GM18520 (cell line): ENCODE results near the gene NCAPD2.
"Not testable (repeated sequence)": the region's sequence is repeated elsewhere in the genome, so short reads cannot be mapped to it uniquely, and the experiment has no call there.

Experiments
- ATAC-seq: cut with Tn5 transposase; IDR thresholded peaks from one replicate; pipeline ENCODE4 v1.9.1; 2021; ENCODE audit not compliant: unreplicated experiment

NCAPD2 gene

DNA sequence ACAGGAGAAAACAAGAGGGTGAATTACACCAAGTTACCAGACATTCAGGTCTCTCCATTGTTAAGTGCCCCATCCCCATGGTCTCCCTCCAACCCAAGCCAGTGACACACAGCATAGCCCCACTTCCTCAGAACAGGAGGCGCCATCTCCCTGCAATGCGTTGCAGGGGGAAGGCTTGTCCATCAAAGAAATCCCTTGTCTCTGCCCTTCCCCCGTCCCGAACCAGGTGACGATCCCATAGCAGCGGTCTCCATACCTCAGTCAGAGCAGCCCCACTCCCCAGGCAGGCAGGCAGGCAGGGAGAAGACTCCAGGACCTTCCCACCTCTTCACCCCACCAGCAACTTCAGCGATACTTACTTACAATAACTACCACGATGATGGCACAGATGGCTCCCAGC lies 29.4 kb upstream of the NCAPD2 start:
- no peak for ATAC-seq

DNA sequence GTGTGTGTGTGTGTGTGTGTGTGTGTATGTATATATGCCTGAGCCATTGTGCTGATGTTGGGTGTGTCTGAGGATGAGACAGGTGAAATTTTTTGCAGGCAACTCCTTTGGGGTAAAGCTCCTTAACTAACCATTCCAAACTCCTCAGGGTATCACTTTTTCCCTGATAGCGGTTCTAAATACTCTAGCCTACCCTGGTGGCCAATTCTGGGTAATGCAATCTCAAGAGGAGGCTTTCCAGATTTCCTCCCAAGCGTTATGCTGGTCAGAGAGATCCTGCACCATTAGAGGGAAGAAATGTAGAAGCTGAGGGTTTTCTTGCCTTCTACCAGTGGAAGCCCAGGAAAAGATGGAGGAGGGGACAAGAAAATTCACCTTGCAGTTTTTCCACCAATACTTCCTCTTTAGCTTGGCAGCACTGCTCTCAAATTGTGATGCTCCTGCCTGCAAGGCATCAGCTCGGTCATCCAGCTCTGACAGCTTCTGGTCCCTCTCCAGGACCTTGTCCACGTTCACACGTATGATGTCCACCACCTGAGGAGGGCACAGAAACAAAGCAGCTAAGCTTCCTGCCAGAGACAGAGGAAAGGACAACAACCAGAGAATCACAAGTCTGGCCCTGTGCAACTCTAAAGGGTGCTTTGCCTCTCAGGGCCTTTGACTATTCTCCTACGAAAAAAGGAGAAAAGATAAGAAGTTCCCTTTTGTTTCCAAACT lies 28.3 kb upstream of the NCAPD2 start:
- ATAC-seq = no peak

DNA sequence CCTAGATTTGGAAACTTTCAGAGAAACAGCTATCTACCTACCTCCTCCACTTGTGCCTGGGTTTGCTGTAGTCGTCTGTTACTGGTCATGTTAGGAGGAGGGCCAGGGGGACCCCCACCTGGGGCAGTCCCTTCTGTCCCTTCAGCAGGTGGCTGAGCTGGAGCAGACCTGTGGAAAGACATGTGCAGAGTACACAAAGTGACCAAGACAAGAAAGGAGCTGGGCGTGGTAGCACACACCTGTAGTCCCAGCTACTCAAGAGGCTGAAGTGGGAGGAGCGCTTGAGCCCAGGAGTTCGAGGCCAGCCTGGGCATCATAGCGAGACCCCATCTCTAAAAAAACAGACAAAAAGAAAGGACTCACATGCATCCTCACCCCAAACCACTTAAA lies 27.7 kb upstream of the NCAPD2 start:
- ATAC-seq = no peak

DNA sequence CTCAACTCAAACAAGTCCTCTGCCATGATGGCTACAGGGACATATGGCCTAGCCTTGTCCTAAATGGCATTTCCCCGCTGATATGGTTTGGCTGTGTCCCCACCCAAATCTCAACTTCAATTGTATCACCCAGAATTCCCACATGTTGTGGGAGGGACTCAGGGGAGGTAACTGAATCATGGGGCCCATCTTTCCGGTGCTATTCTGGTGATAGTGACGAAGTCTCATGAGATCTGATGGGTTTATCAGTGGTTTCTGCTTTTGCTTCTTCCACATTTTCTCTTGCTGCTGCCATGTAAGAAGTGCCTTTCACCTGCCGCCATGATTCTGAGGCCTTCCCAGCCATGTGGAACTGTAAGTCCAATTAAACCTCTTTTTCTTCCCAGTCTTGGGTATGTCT lies 27.2 kb upstream of the NCAPD2 start:
- not testable (repeated sequence) for ATAC-seq

DNA sequence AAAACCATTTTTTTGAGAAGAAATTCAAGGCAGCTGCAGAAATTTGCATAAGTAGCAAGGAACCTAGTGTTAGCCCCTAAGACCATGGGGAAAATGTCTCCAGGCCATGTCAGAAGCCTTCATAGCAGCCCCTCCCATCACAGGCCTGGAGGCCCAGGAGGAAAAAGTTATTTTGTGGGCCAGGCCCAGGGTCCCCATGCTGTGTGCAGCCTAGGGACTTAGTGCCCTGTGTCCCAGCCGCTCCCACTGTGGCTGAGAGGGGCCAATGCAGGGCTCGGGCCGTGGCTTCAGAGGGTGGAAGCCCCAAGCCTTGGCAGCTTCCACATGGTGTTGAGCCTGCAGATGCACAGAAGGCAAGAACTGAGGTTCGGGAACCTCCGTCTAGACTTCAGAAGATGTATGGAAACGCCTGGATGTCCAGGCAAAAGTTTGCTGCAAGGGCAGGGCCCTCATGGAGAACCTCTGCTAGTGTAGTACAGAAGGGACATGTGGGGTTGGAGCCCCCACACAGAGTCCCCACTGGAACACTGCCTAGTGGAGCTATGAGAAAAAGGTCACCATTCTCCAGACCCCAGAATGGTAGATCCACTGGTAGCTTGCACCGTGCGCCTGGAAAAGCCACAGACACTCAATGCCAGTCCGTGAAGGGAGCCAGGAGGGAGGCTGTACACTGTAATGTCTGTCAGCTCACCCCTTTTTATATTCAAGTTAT lies 26.2 kb upstream of the NCAPD2 start:
- not testable (repeated sequence) for ATAC-seq

DNA sequence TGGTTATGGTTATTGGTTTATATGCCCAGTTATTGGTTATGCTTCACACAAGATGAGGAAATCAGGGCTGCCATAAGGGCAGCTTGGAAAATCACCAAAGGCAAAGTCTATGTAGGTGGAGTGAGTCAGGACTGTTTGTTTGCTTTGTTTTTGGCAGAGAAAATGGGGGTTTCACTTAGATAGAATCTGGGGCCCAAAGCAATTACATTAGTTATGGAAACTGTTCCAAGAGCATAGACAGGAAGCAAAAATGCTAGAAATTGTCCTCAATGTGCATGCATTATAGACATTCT lies 25.7 kb upstream of the NCAPD2 start:
- ATAC-seq = no peak

DNA sequence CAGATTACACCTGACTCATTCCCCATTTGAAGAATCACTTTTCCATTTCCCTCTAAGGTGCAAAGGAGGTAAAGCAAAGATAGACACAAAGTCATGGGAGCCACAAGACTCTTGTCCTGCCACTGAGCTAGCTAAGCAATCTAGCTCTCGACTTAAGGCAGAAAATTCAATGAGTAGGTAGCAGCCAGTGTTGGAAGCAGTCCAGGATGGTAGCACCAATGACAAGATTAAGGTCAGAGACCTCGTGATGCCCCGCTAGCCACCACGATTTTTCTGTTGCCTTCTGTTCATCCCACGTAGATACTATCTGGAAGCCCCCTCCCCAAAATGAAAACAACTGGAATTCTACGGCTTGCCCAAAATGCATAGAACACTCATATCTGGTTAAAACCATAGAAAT lies 24.8 kb upstream of the NCAPD2 start:
- no peak for ATAC-seq

DNA sequence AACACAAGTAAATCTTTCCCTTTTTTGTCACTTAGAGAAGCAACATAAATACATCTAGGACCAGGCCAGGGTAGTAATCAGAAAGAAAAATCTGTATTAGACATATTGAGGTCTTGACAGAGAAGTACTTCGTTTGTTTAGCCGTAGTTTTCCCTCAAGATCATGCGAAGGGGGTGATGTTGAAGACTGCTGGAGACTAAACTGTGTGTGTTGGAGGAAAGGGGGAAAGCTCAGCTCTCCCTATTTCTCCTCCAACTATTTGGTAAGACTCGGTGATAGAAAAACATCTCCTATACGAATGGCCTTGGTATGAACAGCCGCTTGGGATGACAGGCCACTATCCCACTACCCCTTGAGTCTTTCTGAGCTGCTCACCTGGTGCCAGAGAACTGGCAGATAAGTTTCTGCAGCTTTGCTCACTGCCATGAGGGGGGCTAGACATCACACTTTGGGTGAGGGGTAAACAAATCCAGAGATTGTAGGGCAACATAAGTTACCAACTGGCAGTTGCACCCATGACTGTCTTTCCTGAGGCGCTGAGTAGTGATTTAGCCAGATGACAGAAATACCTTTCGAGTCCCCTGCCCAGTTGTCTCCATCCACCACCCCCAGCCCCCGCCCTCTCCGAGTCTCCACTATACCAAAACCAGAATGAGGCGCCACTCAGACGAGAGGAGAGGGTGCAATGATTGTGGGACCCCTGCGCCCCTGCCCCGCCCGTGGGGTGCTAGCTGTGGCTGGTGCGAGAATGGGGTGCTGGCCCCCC lies 24.1 kb upstream of the NCAPD2 start:
- ATAC-seq = no peak

DNA sequence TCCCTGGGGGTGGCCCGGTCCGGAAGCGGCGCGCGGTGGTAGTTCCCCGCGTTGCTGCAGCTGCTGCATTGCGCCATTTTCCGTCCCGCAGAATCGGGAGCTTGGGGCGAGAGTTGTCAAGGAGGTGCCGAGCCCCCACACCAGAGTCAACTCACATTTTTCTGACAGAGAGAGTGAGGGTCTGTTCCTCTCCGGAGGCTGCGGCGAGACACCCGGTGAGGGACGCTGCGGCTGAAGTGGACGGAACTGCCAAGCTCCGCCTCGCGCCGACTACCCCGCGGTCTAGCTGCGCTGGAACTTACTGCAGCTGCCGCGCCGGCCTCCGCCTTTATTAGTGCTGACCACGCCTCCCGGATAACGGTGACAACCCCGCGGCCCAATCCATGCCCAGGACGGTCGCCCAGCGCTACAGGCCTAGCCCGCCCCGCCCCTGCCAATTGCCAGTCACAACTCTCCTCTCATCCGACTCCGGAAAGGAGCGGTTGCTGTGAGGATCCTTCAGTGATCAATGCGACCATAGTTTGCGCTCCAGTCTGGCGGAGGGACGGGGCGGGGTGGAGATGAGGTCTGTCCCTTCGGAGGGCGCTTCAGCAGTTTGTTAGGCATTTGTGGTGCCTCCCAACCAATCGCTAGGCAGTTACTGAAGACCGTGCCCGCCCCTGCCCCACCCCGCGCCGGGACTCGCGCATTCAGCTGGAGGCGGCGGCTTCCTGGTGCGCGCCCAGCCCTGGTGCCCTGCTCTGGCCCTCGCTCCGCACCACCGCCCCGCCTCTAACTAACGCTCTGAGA lies 23.3 kb upstream of the NCAPD2 start, which contains the start of gene VAMP1:
Gene VAMP1, minus strand, starts transcription at position 303 of the 789 bp plus-strand sequence. Its CDS starts 146 bp downstream, at position 157.
- ATAC-seq = peak; percentile 71

DNA sequence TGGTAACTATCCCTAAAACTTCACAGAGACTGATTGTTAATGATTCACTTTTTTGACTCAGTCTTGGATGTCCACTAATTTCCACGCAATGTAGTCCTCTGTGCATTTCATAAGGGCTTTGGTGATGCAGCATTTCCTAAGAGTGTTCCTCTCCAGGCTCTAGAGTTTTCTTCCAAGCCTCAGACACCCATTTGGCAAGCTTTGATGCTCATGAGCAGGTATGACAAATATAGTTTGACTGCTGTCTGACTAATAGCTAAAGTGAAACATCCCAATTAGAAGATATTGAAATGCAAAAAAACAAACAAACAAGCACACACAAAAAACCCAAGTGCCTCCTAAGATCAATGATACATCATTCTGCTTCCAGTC lies 21.9 kb upstream of the NCAPD2 start:
- ATAC-seq = no peak

DNA sequence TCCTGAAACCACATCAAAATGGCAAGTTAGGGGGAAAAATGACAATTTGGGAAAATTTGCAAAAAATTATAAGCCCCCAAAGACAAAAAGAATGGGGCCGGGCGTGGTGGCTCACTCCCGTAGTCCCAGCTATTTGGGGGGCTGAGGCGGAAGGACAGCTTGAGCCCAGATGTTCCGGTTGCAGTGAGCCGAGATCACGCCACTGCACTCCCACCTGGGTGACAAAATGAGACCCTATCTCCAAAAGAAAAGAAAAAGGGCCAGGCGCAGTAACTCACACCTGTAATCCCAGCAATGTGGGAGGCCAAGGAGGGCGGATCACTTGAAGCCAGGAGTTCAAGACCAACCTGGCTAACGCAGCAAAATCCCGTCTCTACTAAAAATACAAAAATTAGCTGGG lies 21.4 kb upstream of the NCAPD2 start:
- no peak for ATAC-seq

DNA sequence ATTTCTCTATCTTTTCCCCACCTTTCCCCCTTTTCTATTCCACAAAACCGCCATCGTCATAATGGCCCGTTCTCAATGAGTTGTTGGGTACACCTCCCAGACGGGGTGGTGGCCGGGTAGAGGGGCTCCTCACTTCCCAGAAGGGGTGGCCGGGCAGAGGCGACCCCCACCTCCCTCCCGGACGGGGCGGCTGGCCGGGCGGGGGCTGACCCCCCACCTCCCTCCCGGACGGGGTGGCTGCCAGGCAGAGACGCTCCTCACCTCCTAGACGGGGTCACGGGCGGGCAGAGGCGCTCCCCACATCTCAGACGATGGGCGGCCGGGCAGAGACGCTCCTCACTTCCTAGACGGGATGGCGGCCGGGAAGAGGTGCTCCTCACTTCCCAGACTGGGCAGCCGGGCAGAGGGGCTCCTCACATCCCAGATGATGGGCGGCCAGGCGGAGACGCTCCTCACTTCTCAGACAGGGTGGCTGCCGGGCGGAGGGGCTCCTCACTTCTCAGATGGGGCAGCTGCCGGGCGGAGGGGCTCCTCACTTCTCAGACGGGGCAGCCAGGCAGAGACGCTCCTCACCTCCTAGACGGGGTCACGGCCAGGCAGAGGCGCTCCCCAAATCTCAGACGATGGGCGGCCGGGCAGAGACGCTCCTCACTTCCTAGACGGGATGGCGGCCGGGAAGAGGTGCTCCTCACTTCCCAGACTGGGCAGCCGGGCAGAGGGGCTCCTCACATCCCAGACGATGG lies 18.5 kb upstream of the NCAPD2 start:
- ATAC-seq = not testable (repeated sequence)

DNA sequence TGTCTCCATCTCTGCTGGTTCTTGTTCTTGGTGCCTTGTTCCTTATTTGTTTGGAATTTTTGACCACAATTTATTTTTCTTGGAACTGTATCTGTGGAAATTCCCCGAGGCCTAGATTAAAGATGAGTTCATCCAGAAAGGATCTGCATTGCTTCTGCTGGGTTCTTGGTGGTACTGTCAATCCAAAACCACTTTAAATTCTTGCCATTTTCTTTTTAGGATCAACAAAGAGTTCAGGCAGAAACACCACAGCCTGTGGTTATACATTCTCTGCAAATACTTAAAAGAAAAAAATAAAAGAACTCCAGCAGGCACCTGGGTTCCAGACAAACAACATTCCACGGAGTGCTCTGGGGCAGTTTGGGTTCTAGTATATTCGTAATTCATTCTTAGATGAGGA lies 17.4 kb upstream of the NCAPD2 start:
- no peak for ATAC-seq

DNA sequence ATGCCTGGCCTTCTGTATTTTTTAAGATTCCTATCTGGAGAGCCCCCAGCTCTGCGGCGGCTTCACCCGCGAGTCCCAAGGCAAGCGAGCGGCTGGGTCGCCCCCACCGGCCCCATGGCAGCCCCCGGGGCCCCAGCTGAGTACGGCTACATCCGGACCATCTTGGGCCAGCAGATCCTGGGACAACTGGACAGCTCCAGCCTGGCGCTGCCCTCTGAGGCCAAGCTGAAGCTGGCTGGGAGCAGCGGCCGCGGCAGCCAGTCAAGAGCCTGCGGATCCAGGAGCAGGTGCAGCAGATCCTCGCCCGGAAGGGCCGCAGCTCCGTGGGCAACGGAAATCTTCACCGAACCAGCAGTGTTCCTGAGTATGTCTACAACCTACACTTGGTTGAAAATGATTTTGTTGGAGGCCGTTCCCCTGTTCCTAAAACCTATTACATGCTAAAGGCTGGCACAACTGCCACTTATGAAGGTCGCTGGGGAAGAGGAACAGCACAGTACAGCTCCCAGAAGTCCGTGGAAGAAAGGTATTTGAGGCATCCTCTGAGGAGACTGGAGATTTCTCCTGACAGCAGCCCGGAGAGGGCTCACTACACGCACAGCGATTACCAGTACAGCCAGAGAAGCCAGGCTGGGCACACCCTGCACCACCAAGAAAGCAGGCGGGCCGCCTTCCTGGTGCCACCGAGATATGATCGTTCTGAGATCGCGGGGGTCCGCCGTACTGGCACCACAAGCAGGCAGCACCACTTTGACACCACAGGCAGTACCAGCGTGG lies 16.1 kb upstream of the NCAPD2 start:
- not testable (repeated sequence) for ATAC-seq

DNA sequence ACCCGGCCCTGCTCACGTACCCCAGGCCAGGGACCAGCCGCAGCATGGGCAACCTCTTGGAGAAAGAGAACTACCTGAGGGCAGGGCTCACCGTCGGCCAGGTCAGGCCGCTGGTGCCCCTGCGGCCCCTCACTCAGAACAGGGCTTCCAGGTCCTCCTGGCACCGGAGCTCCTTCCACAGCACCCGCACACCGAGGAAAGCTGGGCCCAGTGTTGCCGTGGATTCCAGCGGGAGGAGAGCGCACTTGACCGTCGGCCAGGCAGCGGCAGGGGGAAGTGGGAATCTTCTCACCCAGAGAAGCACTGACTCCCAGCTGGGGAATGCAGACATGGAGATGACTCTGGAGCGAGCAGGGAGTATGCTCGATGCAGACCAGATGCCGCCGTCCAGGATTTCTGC lies 15.5 kb upstream of the NCAPD2 start:
- no peak for ATAC-seq

DNA sequence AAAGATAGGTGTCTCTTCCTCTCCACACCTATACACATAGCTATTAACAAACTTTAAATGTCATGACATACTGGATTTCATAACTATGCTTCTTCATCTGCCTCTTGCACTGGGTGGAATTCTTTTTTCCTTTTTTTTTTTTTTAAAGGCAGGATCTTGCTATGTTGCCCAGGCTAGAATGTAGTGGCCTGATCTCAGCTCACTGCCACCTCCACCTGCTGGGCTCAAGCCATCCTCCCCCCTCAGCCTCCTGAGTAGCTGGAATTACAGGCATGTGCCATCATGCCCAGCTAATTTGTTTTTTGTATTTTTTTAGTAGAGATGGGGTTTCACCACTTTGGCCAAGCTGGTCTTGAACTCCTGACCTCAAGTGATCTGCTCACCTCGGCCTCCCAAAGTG lies 5.7 kb upstream of the NCAPD2 start:
- ATAC-seq = no peak

DNA sequence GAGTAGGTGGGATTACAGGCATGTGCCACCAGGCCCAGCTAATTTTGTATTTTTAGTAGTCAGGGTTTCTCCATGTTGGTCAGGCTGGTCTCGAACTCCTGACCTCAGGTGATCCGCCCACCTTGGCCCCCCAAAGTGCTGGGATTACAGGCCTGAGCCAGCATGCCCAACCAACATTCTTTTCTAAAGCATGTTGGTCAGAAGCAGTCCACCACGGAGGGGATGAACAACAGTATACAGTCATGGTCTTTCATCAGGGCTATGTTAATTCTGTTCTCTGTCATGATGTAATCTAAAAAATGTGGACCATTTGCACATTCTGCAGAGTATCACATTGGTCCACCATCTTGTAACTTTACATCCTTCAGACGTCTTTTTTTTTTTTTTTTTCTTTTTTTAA lies 4.5 kb upstream of the NCAPD2 start:
- ATAC-seq = no peak

DNA sequence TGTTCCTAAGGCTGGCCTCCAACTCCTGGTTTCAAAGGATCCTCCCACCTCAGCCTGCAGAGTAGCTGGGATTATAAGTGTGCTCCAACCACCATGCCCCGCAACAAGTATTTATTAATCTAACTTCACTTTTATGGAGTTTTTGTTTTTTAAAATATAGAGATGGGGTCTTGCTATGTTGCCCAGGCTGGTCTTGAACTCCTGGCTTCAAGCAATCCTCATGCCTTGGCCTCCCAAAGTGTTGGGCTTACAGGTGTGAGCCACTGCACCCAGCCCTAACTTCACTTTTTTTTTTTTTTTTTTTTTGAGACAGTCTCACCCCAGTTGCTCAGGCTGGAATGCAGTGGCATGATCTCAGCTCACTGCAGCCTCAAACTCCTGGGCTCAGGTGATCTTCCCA lies 3.2 kb upstream of the NCAPD2 start:
- ATAC-seq = not testable (repeated sequence)

DNA sequence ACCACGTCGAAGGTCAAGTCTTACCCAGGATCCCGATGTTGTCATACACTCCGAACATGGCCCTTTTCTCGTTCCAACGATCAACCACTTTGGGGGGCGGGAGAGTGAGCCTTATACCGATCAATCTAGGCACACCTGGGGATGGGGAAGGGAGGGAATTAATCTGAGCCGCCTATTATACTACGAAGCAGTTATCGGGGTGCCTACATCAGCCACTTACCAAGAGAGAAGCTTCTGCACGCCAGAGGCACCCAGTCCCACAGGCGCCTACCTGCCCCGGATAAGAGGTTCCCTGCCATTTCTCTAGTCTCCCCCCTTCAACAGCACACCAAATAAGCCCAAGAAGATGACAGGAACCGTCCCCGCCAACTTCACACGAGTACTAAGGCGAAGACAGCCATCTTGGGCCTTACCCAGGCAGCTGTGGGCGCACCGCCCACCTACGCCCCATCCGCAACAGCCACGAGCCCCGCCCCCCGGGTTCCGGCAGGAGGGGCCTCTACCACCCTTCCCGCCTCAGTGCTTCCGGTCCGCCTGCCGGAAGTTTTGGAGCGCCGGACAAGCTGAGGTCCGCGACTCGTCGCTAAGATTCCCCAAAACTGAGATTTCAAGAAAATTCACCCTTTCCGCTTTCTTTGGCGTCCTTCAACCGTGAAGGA lies 935 bp upstream of the NCAPD2 start, which contains the start of gene MRPL51:
Gene MRPL51, minus strand, starts transcription at position 425 of the 659 bp plus-strand sequence. Its CDS starts 126 bp downstream, at position 299.
- peak; percentile 28 for ATAC-seq
